Thyroid gland (tissue), 4 donors: Measurements from ENCODE around the gene CSMD2.

Source experiments
- POLR2A ChIP-seq, 2 donors: fragments of 450-650 bp; IDR thresholded peaks; one replicate each; pipeline ENCODE4 v1.6.1; 2017; ENCODE audit warnings: antibody characterized with exemption in 2 of 2, mild to moderate bottlenecking in 2 of 2, moderate library complexity in 1 of 2
- TF ChIP-seq, protein P1 (sequence below), 6 experiments: fragments of 200-600 bp in 3 of 6; fragments of 450-650 bp in 3 of 6; sonication (generic) in 3 of 6; IDR thresholded peaks; one replicate each; pipeline ENCODE4 v1.5.1; 2016 to 2019; ENCODE audit warnings: antibody characterized with exemption in 6 of 6, mild to moderate bottlenecking in 2 of 6, inconsistent platforms in 1 of 6, moderate library complexity in 1 of 6

DNA sequence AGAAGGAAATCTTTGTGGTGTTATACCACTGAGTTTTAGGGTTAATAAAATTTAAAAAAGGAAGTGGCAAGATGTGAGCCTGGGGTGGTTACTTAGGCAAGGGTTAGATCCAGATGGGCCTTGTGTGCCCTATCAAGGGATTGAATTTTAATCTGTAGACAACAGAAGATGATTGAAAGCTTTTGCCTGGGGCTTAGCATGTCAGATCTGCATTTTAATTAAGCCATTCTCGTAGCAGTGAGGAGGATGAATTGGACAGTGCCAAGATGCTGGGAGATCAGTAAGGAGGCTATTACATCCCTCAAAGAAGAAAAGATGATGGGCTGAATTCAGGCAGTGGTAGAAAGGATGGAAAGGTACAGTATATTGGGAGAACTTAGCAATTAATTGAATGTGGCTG is 258.9 kb downstream of the CSMD2 start:
- TF ChIP-seq, protein P1, sequence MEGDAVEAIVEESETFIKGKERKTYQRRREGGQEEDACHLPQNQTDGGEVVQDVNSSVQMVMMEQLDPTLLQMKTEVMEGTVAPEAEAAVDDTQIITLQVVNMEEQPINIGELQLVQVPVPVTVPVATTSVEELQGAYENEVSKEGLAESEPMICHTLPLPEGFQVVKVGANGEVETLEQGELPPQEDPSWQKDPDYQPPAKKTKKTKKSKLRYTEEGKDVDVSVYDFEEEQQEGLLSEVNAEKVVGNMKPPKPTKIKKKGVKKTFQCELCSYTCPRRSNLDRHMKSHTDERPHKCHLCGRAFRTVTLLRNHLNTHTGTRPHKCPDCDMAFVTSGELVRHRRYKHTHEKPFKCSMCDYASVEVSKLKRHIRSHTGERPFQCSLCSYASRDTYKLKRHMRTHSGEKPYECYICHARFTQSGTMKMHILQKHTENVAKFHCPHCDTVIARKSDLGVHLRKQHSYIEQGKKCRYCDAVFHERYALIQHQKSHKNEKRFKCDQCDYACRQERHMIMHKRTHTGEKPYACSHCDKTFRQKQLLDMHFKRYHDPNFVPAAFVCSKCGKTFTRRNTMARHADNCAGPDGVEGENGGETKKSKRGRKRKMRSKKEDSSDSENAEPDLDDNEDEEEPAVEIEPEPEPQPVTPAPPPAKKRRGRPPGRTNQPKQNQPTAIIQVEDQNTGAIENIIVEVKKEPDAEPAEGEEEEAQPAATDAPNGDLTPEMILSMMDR (IDR thresholded peaks at IDR 0.05): no peak
- no peak for TF ChIP-seq POLR2A (IDR thresholded peaks at IDR 0.05)
